ENCODE results near the gene MT1A. TPM values are rescaled to one million over a fixed set of nuclear protein-coding genes. Genes with fewer than 3 reads are reported as not detected.

The MT1A gene
- total and polyA plus RNA-seq, 2 of the 8 experiments (the other 6 are each of a cell fraction or from before 2014, with no cell fraction given), result not detected

GRCh38 chr16:56610017-56610608 lies 28.4 kb upstream of the MT1A start:
- ChIA-PET POLR2A (ENCODE audit: partially characterized antibody) (interaction anchor here (1.2 to 8.0 kb wide), 4 partner anchors 11 to 58 kb away, joined by 3 to 66 read pairs (median 4); partner anchors contain the start of gene MT1E), CTCF (ENCODE audit: partially characterized antibody) (interaction anchor here (0.6 to 2.0 kb wide), 3 partner anchors 10 to 91 kb away, joined by 3 to 5 read pairs (median 3); partner anchors contain the start of gene MT1E)
- TF ChIP-seq BACH1 (IDR thresholded peaks at IDR 0.05; ENCODE audit: low read length), result no peak
- no peak for TF ChIP-seq BCL11A (IDR thresholded peaks at IDR 0.05; ENCODE audit: low read depth in 2 of 2, low read length in 2 of 2)
- no peak for TF ChIP-seq BRCA1 (IDR thresholded peaks at IDR 0.05; ENCODE audit: low read depth, low read length)
- 0 out of 2 replicates have a peak, but pooled peaks have one; percentile 10 for TF ChIP-seq SUZ12 (IDR thresholded peaks at IDR 0.05; ENCODE audit: low read length)
- TF ChIP-seq EP300 (IDR thresholded peaks at IDR 0.05; ENCODE audit: borderline replicate concordance in 1 of 2, low read depth in 2 of 2, low read length in 2 of 2), result no peak

More at GRCh38 chr16:56610017-56610608, 28.4 kb upstream of the MT1A start:
- Histone ChIP-seq H2AK5ac (ENCODE audit: low read depth, low read length) (no peak overlapping the region), H4K20me1 (replicated peaks in 1 of 2; ENCODE audit: control insufficient read depth in 1 of 2, insufficient read depth in 2 of 2, low read length in 2 of 2) (peaks cover 0 to 2% of the 10 kb centered on the region in 2 experiments), H3K27me3 (replicated peaks in 1 of 4; ENCODE audit: control insufficient read depth in 3 of 4, extremely low read depth in 1 of 4, insufficient read depth in 3 of 4, low read length in 3 of 4) (peaks cover 27 to 71% (median 57%) of the 10 kb centered on the region in 4 experiments), H3K14ac (ENCODE audit: insufficient read length) (no peak overlapping the region), H2BK20ac (ENCODE audit: low read length) (no peak overlapping the region), H3K79me1 (ENCODE audit: low read depth, low read length) (no peaks in the 10 kb centered on the region), H3K79me2 (ENCODE audit: control insufficient read depth in 1 of 2, insufficient read depth in 2 of 2, low read length in 2 of 2) (no peaks in the 10 kb centered on the region), H3K36me3 (ENCODE audit: control insufficient read depth in 2 of 4, insufficient read depth in 4 of 4, low read length in 3 of 4) (no peaks in the 10 kb centered on the region), H3K23me2 (ENCODE audit: low read depth, low read length) (peaks cover 11% of the 10 kb centered on the region; the same call in 1 of the 2 replicates), H4K91ac (replicated peaks; ENCODE audit: insufficient read length, low read length) (no peak overlapping the region), H3K18ac (ENCODE audit: extremely low read depth, low read length) (no peak overlapping the region), H3K23ac (ENCODE audit: insufficient read length) (no peak overlapping the region), H2BK12ac (ENCODE audit: low read depth, low read length) (no peak overlapping the region; the same call in 1 of the 2 replicates), H3K4me2 (ENCODE audit: insufficient read depth in 1 of 2, low read depth in 2 of 2, low read length in 2 of 2) (peak overlapping the region in 1 of 2 experiments; percentile 77; a peak in 3 of 4 replicates), H2BK15ac (ENCODE audit: low read length) (peak overlapping the region; percentile 24; the same call in 1 of the 2 replicates), H2AFZ (ENCODE audit: low read length) (no peak overlapping the region), H3K9ac (replicated peaks in 1 of 4; ENCODE audit: extremely low read depth in 1 of 4, low read depth in 3 of 4, low read length in 3 of 4) (no peak overlapping the region; a peak in 1 of 7 replicates), H3K4me1 (replicated peaks in 1 of 4; ENCODE audit: control insufficient read depth in 3 of 4, insufficient read depth in 4 of 4, low read length in 3 of 4) (peaks cover 7 to 21% (median 10%) of the 10 kb centered on the region in 4 experiments), H2BK5ac (ENCODE audit: low read depth, low read length) (no peak overlapping the region), H3K56ac (replicated peaks; ENCODE audit: insufficient read length, low read depth, low read length) (no peak overlapping the region), H3K9me3 (ENCODE audit: insufficient read depth in 2 of 2, low read depth in 1 of 2, low read length in 1 of 2) (no peaks in the 10 kb centered on the region), H4K8ac (ENCODE audit: extremely low read depth, insufficient read depth, low read length) (no peak overlapping the region), H2BK120ac (replicated peaks; ENCODE audit: low read depth, low read length) (no peak overlapping the region), H3K4ac (replicated peaks; ENCODE audit: insufficient read length, low read depth, low read length) (no peak overlapping the region), H3K4me3 (ENCODE audit: extremely low read depth in 1 of 4, insufficient read depth in 2 of 4, low read depth in 3 of 4, low read length in 4 of 4) (peak overlapping the region in 1 of 4 experiments; percentile 62; a peak in 1 of 8 replicates), H3K27ac (ENCODE audit: low read depth, low read length) (no peak overlapping the region), H4K5ac (ENCODE audit: insufficient read length, low read depth, low read length) (no peak overlapping the region)
- WGBS, 2 experiments (ENCODE audit: extremely low coverage in 1 of 2, insufficient coverage in 1 of 2, insufficient read length in 1 of 2, insufficient replicate concordance in 2 of 2, low coverage in 1 of 2, low lambda C conversion rate in 2 of 2, missing lambda C conversion rate in 1 of 2), result 20% methylated on average over 10 of the region's 10 CpGs; no CpG with 5 or more reads in 1 of the 2 experiments
- FAIRE-seq (no peak), DNase-seq (ENCODE audit: low read depth in 1 of 2, low spot score in 2 of 2) (no peak)

Data from H1 (cell line).